Activated CD4-positive, alpha-beta T cell treated with anti-CD3 and anti-CD28 coated beads for 24 hours (primary cell): Measurements from ENCODE around the gene TRIM38.
"Not testable (repeated sequence)": the region's sequence is repeated elsewhere in the genome, so short reads cannot be mapped to it uniquely, and the experiment has no call there.

Source experiments
- DNase-seq, 2 donors: peaks; one replicate each; pipeline ENCODE4 v3.0.0-alpha.2; 2020; ENCODE audit warnings: low read depth in 2 of 2

The TRIM38 gene, protein sequence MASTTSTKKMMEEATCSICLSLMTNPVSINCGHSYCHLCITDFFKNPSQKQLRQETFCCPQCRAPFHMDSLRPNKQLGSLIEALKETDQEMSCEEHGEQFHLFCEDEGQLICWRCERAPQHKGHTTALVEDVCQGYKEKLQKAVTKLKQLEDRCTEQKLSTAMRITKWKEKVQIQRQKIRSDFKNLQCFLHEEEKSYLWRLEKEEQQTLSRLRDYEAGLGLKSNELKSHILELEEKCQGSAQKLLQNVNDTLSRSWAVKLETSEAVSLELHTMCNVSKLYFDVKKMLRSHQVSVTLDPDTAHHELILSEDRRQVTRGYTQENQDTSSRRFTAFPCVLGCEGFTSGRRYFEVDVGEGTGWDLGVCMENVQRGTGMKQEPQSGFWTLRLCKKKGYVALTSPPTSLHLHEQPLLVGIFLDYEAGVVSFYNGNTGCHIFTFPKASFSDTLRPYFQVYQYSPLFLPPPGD

DNA sequence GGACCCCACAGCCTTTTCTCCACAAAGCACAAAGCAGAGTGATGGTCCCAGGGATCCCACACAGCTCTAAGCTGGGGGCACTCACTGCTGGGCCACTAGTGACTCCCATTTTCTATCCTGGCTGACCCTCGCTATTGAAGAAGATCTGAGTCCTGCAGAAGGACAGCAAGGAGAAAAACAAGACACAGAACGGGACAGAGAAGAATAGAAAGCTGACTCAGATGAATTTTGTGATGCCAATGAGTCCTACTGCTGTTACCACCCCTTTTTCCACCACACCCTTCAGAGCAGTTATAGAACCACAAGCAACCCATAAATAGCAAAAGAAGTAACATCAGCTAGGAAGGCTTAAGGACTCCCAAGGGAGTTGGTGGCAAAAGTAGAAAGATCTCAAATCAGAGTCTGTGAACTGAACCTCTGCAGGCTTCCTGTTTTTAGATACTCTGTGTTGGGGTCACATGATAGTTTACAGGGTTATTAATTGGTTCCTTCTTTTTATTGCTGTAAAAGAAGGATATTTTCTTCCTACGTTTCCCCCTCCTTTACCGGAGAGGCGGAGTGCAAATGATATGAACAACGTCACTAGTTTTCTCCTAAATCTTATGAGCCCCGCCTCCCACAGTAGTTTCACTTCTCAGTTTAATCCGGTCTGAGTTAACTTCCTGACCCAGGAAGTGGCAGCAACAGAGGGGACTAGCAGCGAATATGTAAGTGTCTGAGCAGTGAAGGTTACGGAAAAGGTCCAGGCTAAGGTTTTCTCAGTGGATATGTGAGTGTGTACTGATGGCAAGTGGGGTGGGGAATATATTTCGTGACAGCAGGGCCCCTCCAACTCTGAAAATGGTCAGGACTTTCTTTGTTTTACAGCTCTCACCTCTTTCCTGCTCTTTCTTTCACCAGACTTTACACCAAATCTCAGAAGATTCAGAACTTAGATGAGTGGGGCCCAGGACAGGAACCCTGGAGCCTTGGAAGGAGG, at the start of gene TRIM38:
Gene TRIM38, plus strand, starts transcription at position 654 of the 979 bp plus-strand sequence. CDS start 3,721 bp downstream, outside the sequence.
- peak; percentile 32 to 54 for DNase-seq

DNA sequence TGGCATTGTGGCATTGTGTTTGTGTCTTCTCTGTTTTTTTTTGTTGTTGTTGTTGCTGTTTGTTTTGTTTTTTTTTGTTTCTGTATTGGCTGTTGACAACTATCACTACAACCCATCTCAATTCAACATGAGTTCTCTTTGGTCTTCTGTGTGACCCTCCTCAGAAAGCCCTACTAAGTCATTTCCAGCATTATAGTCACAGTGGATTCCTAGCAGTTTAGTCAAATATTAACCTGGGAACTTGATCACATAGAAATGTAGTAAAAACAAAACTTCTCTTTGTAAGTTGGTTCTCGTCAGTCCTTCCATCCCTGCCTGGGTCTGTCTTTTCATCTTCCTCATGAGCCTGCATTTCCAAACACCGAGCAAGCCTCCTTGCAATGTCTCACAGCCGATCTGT, 48.9 kb upstream of the TRIM38 start:
- DNase-seq, result no peak

DNA sequence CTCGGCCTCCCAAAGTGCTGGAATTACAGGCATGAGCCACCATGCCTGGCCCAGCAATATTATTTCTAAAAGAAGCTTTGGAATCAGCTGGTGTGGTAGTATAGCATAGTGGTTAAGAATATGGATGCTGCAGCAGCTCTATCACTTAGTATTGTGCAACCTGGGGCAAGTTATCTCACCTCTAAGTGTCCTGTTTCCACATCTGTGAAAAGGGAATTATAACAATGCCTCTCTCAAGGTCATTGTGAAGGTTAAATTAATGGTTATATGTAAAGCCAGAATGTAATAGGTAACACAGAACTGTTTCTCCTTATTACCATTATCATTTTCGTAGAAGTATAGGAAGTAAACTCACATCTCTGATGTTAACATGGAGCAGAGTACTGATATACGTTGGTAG, 46.3 kb upstream of the TRIM38 start:
- DNase-seq, result no peak

DNA sequence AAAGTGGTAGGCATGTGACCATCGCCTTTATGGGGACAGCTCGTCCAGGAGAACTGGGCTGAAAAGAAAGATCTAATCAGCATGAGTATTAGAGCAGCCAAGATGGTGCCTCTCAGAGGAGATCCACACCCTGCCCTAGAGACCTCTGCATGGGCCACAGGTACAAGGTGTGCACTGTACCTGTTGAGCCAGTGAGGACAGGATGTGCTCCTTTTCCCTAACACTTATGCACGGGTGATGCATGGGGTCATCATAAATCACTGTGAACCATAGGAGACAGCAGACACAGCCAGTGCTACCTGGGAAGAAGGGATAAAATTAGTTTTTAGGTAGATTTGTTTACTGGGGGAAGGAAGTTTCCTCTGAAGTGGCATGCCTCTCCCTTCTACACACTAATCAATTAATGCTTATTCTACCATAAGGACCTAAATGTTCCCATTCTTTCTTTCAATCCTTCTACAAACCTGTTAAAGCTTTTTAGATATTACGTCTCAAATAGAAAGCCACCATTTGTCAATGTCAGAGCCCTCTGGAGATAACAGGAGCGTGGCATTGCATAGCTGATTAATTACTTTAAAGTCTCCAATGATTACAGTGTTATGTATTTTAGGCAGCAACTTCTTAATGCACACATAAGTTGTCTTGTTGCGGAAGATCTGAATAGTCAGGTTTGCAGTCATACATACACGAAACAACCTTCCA, 45.7 kb upstream of the TRIM38 start:
- no peak for DNase-seq

DNA sequence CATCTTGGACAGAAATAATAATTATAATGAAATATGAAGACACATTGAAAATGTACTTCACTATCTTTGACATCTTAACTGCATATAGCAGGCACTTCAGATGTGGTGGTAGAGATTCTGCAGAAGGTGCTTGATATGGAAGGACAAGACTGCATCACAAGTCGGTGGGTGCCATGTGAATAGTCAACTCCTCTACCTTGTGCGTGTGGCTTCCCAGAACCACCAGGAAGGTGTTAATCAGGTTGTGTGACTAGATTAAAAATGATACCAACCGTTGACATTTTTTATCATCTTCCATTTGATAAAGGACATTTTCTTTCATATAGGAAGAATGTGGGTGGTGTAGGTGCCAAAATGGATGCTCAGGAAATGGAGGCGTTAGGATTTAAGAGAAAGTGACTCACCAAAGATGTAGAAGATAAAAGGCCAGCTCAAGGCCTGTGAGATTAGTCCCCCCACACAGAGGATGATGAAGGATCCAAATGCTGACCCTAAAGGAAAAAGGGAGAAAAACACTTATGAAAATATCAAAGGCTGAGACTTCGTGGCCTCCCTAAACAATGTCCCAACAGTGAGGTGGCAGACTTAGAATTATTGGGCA, 44.4 kb upstream of the TRIM38 start:
- DNase-seq, result peak in 1 of 2 donors; percentile 10

DNA sequence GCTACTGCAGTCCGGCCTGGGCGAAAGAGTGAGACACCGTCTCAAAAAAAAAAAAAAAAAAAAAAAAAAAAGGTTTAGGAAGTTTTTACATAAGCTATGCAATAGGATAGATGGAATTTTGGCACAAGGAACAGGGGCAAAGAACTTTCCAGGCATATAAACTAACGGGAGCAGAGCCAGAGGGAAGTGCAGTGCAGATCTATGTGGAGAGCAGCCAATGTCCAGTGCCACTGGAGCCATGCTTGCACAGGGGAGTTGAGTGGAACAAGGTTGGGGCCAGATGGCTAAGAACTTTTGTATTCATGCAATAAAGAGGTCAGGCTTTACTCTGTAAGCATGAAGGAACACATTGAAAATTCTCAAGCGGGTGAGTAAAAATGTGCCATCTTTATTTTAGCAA, 42.9 kb upstream of the TRIM38 start:
- DNase-seq, result no peak

DNA sequence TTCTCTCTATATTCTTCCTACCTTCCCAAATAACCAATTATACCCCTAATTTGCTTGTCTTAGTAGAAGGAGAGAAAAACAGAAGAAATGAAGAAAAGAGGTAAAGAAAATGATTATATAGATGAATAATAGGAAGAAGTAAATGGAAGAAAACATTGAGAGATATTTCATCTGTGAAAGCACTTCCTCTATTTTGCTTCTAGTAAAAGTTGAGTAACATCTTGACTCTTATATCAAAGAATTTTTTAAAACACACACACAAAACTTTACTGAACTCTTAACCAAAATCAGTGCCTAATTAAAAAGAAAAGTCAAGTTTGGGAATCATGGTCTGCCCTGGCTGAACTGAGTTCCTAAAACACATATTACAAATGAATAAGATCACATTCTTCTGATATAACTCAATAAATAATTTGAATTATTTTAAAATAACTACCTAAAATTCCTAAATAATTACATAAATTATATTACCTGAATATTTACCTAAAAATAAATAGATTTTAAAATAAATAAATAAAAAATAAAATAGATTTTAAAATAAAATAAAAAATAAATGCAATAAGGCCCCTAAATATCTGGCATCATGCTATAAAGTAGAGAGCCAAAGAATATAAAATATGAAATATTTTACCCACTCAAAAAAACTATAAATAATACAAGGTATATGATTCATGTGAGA, 40.9 kb upstream of the TRIM38 start:
- DNase-seq, result no peak

DNA sequence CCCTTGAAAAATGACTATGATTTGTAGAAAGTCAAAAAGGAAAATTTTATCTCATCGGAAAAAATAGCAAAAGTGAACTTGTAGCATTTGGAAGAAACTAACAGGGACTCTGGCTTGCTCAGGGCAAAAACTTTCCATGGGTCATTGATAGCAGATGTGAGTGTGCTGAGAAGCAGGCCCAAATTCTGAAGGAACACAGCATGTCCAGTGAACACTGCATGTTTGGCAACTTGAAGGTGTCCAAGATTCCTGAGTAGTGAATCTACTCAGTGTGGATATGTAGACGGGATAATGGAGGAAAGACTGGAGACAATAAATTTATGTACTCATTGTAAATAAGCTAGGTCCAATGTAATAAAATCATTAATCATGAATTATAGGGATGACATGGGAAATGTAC, 40.3 kb upstream of the TRIM38 start:
- DNase-seq, result no peak

DNA sequence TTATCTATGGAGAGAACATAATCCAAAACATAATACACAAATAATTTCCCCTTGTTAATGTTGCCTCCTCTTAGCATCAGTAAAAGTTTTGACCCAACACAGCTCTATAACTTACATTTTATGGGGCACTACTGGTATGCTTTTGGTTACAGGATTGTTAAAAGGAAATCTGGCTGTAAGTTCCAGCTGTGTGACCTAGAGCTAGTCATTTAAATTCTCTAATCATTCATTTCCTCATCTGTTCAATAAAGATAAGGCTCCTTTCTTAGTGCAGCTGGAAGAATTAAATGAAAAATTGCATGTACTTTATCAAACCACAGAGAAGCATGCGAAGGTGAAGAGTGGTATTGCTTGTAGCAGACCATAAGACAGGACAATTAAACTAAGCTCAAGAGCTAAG, 36.7 kb upstream of the TRIM38 start:
- no peak for DNase-seq

DNA sequence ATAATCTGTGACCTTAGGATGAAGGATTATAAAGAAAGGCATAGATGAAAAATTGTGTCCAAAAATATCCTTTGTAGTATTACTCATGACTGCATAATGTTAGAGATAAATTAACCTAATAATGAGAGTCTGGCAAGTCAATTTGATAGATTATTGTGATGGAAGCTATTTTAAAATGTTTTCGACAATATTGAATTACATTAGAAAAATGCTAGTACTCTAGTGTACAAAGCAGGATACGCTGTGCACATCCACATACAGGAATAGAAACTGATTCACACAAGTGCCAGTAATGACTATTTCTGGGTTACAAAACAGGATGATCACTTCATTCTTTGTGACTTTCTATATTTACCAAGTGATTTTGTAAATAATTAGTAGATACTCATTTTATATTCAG, 35.4 kb upstream of the TRIM38 start:
- no peak for DNase-seq

DNA sequence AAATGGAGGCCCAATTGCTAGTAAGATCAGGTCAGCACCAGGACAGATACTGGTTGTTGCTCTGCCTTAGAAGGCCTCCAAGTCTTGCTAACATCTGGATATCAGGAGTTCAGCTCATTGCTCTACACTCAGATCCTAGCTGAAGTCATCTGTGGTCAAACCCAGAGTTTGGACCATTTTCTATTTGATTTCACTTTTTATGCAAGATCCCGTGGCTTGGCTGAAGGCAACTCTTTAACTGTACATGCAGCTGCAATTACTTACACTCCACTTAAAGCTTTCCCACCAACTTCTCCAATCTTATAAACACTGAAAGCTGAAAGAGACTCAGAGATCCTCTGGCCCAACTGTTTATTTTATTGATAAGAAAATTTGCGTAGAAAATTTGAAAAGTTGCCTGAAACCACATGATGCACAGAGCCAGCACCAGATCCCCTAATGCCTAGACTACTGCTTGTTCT, 34.8 kb upstream of the TRIM38 start:
- DNase-seq, result no peak

DNA sequence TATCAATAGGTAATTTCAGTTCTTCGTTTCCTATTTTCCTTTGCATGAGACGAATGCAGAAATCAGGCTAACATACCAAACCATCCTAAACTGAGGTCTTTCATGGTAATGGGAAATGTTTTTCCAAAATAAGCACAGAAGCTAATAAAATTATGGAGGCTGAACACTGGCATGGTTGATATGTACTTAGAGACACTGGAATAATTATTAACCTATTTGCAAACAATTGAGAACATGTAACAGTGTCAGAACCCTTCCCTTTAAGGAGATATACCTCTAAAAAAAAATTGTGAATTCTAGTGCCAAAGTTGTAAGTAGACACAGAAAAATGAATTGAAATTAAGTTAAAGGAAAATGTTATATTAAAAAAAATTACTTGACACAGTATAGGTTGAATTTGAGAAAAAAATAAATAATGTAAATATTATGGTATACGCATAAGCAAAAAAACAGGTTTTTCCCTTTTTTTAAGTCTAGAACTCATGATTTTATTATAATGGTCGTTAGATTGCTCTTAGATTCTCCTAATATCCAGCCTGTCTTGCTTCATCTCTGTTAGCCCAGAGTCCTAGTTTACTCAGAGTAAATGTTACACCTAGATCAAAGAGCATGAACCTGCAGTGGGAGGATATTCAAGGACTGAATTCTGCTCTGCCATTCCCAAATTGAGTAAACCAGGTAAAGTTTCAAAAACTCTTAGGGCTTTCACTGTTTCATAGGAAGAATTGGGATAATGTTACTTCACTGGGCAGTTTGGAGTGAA, 33.9 kb upstream of the TRIM38 start:
- DNase-seq, result no peak

DNA sequence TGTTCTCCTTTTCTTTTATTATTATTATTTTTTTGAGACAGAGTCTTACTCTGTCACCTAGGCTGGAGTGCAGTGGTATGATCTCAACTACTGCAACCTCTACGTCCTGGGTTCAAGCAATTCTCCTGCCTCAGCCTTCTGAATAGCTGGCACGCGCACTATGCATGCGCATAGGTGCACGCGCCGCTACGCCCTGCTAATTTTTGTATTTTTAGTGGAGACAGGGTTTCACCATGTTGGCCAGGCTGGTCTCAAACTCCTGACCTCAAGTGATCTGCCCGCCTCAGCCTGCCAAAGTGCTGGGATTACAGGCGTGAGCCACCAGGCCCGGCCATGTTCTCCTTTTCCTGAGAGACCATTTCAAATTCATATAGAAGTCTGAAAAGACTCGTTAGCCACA, 32.8 kb upstream of the TRIM38 start:
- DNase-seq, result not testable (repeated sequence)

DNA sequence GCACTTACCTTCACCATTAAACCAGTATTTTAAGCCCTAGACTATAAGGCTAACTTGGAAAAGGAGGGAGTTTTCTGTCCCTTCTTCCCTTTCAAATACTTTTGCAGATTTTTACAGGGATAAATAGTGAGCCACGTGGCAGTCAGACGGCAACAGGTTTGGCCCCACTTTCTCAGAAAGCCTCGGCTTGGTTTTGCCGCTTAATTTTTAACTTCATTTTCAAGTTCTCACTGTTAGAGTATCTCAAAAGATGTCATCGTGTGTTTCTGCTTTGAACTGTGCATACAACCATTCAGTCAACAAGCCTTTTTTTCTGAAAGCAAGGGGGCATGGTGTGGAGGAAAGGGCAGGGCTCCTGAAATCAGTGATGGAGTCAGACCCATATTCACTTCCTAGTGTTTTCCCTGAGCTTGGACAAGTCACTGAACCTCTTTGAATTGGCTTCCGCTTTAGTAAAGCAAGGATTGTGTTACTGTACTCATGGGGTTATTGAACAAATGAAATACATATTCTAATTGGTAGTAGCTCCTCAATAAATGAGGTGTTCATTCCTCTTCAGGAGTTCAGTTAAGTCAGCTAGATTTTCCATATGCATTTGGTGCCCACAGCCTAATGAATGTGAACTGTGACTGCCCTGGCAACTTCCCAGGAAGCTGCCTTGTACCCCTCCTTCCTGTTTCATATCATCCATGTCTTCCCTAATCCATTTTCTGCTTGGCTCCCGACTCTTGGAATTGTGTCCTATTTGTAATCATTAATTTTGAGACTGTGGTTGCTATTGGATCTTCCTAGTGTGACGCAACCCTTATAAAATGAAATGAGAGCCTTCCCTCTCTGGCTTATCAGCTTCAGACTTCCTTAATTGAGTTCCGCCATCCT, 31.8 kb upstream of the TRIM38 start, which contains the start of gene SLC17A2:
Gene SLC17A2, minus strand, starts transcription at position 160 of the 879 bp plus-strand sequence. CDS start 4,895 bp downstream, outside the sequence.
- DNase-seq, result no peak

DNA sequence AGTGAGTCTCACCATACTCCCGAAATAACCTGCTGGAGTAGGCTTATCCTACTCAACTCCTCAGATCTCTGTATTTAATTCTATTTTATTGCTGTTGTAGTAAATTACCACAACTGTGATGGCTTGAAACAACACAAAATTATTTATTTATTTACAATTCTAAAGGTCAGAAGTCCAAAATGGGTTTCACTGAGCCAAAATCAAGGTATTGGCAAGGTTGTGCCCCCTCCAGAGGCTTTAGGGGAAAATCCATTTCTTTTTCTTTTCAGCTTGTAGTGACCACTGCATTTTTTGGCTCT, 31.2 kb upstream of the TRIM38 start:
- DNase-seq, result no peak

DNA sequence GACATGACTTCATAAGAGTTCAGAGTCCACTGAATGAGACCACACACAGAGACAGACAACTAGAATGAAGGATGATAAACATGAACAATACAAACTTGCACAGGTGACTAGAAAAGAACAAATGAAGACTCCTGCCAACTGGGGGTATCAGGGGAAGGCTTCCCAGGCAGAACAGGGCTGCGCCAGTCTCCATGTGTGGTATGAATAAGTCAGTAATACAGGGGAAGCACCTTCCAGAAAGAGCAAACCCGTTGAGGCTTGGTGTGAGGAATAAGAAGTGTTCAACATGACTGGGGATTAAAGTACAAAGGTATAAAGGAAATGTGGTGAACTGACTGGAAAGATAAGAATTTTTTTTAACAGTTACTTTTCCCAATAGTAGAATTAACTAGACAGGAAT, 28.4 kb upstream of the TRIM38 start:
- no peak for DNase-seq

DNA sequence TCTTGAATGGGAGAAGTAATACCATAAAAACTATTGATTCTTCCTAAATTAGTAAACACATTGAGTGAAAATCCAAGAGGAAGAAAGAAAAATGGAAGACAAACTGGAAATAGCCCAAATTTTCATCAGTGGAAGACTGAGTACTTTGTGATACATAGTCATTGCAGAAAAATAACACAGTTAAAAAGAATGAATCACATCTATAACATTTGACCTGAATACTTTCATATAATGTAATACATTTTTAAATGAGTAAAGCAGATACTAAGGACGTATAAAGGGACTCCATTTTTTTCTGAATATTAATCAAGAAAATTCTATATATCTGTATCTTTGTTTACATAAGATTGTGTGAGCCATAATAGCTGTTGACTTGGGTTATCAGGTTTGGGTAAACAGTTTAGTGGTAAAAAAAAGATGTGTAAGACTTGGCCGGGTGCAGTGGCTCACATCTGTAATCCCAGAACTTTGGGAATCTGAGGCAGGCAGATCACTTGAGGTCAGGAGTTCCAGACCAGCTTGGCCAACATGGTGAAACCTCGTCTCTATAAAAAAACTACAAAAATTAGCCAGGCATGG, 27.8 kb upstream of the TRIM38 start:
- no peak for DNase-seq

DNA sequence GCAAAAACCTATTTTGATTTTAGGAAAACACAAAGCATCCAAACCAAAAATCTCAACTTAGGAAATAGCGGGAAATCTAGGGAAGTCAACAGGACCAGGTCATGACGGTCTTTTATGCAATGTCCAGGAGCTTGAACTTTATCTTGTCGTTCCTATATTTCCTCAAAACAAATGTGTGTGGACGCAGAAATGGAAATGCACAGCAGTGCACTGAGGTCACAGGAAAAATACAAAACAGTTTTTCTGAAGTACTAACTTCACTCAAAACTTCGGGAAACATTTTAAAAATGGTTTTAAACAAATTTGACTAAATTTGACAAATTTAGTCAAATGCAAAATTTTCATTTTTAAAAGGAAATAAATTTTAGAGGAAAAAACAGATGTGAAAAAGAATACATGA, 26.6 kb upstream of the TRIM38 start:
- DNase-seq, result no peak

DNA sequence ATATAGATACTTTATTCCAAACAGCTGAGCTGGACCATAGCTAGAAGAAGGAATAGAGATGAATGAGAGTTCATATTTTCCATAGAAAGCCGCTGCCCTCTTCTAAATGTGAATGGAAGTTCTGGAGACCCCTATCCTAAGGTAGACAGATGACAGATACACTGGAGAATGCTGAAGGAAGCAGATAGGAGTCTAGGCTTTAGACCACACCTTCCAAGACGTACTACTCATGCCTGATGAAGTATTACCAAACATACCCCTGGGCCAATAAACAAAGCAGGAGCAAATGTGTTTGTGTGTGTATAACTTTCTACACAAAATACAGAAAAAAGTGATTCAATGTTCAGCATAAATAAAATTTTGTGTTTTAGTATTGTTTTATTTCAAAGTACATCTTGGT, 23.0 kb upstream of the TRIM38 start:
- no peak for DNase-seq
